Lower lobe of right lung (tissue), 2 donors: Measurements from ENCODE around the gene VPS50. TPM values are rescaled to one million over a fixed set of nuclear protein-coding genes. Genes with fewer than 3 reads are reported as not detected.

Experiments
- ATAC-seq, 2 donors: fragments of 200-7000 bp; cut with Tn5 transposase; one replicate each; pipeline ENCODE4 v1.9.1; 2020 to 2022; ENCODE audit warnings: mild to moderate bottlenecking in 2 of 2, moderate library complexity in 2 of 2
- DNase-seq: peaks from one replicate; pipeline ENCODE4 v3.0.0-alpha.2; 2020
- H3K27ac ChIP-seq: fragments of 200-600 bp; one replicate; pipeline ENCODE4 v1.8.0; 2022
- H3K27me3 ChIP-seq: fragments of 200-600 bp; one replicate; pipeline ENCODE4 v1.8.0; 2022; ENCODE audit warnings: low read depth
- H3K36me3 ChIP-seq: fragments of 200-600 bp; one replicate; pipeline ENCODE4 v1.8.0; 2022; ENCODE audit warnings: mild to moderate bottlenecking
- H3K4me1 ChIP-seq: fragments of 200-600 bp; one replicate; pipeline ENCODE4 v1.8.0; 2022
- H3K4me3 ChIP-seq: fragments of 200-600 bp; one replicate; pipeline ENCODE4 v1.8.0; 2022; ENCODE audit warnings: mild to moderate bottlenecking
- H3K9me3 ChIP-seq: fragments of 200-600 bp; one replicate; pipeline ENCODE4 v1.8.0; 2022
- CTCF ChIP-seq: fragments of 200-600 bp; IDR thresholded peaks from one replicate; pipeline ENCODE4 v1.8.0; 2022; ENCODE audit warnings: antibody characterized with exemption, mild to moderate bottlenecking
- intact Hi-C: fragments of 100-400 bp; cut with DNase I; formaldehyde crosslinking; loops from one replicate; pipeline ENCODE4 v1.11.0; 2022
- long read RNA-seq: library from polyadenylated mRNA; unstranded; transcript quantifications from one replicate; pipeline ENCODE4 v2.0.0, GENCODE V29; 2021
- total RNA-seq: library from RNA; stranded (reverse); fragmentation: NEBNext Ultra II Directional; extraction: Animal tissue kit (Norgen Biotek cat#: 25700); gene quantifications from one replicate; pipeline ENCODE4 v1.2.1, GENCODE V29; 2021
- donor health status: DM: no; HTN: yes; CAD: no; lungs with severe emphysema.

Gene VPS50
- 34.6 TPM for total RNA-seq
- long read RNA-seq, full-length matches to known transcripts = 16 of 26 reads
- long read RNA-seq, partial matches to known transcripts = 4 of 26 reads
- long read RNA-seq, other reads (novel, unspliced or antisense) = 6 of 26 reads

DNA sequence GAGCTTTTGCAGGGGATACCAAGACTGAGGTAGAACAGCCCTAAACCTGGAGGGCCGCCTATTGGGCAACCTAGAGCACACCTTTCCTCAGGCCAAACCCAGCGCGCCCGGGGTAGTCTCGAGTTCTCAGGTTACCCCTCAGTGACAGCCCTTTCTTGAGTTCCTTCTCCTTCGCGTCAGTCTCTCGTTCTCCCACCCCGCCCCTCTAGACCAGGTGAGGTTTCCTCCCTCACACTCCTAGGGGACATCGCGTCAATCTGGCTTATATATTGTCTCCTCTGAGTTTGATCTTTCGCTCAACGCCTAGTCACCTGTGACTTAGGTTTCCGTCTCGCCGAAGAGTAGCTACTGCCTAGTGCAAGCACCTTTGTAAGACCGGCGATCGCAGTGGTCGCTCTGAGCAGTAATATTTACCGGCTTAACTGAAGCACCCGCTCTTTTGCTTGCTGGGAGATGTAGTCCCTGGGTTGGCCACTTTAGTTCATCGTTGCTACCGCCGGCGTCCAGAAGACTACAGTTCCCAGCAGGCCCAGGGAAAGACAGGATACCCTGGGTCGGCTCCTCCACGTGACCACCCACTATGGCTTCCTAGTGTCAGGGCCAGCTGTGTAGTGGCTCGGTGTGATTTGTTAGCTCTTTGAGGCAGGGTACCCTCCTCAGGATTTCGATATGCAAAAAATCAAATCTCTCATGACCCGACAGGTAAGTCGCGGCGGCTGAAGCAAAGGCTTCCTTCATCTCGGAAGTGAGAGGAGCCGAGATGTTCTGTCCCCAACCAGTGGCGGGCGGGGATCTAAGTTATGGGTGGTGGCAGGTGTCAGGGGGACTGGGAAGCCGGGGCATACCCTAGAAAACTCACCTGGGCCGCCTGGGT lies at the start of gene VPS50:
Gene VPS50, plus strand, starts transcription at position 568 of the 874 bp plus-strand sequence. Its CDS starts 102 bp downstream, at position 670.
- DNase-seq (peak; percentile 96), ATAC-seq (peak; percentile 100)
- Histone ChIP-seq H3K4me1 (peaks cover 15% of the 10 kb centered on the region), H3K36me3 (no peaks in the 10 kb centered on the region), H3K4me3 (peak within 1 kb of the TSS; percentile 80), H3K27me3 (no peaks in the 10 kb centered on the region), H3K9me3 (no peaks in the 10 kb centered on the region), H3K27ac (peak within 1 kb of the TSS; percentile 80)
- intact Hi-C loops = no loop called here
- TF ChIP-seq CTCF = no peak

DNA sequence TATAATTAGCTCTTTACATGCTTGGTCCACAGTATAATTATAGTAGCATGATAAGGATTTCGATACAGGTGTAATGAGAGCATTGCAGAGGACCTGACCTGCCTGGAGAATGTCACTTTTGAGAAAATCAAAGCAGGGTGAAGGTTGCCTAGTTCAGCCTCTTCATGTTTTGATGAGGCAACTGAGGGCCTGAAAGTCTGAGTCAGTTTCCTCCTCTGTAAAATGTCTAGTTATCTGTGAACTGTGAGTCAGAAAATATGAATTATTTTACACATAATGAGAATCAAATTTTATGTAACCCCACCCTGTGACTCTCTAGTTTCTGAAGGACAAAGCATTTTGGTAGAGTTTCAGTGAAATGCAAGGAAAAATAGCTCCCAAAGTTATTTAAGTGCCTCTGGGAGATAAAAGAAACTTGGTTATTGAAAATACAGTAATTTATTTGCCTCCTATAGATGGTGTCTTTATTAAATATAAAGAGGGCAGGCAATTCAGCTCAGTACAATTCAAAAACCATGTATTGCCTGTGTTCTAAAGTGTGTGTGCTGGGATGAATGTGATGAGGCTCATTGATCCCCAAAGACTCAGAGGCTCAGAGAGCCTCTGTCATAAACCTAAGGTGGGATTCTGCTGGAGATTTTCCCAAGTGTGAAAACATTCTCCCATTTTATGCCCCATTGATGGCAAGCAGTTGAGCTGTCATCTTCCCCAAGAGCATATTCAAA lies 46.7 kb upstream of the VPS50 start:
- H3K27ac ChIP-seq = no peak overlapping the region
- DNase-seq (no peak), ATAC-seq (no peak)
- no peaks in the 10 kb centered on the region for H3K4me1 ChIP-seq
- TF ChIP-seq CTCF = no peak
- intact Hi-C loops = no loop called here
- H3K4me3 ChIP-seq = no peak overlapping the region
- H3K27me3 ChIP-seq = no peaks in the 10 kb centered on the region
- H3K9me3 ChIP-seq = no peaks in the 10 kb centered on the region
- no peaks in the 10 kb centered on the region for H3K36me3 ChIP-seq

DNA sequence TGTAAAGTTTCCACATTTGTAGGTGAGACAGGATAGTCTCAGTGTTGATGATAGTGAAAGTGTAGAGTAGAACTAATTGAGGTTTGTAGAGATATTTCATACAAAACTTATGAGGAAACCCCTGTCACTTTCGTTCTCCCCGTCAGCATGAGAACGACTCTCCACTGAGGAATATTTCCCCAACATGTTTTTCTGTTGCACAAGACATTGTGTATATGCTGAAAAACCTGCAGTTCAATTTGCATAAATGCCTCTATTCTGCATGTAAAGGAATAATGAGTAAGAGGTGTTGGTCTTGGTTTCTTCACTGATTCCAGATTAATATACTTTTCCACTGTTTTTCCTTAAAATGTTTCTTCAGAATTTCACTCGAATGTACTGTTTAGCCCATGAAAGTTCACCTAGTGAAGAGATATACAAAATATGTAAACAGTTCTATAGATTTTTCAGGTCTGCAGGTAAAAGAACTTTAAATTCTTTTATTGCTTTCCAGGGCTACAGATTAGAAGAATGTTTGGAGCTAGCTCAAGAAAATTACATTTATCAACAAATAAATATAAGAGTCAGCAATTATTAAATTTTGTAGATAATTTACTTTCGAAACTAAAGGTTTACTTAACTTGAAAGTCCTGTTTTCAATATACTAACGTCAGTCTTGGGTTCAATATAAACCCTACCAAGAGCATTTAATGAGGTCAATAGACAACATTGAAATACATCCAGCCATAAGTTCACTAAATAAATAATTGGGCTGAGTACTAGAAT lies 43.1 kb upstream of the VPS50 start:
- no peak for TF ChIP-seq CTCF
- no peaks in the 10 kb centered on the region for H3K4me1 ChIP-seq
- intact Hi-C loops = no loop called here
- DNase-seq (no peak), ATAC-seq (no peak)
- H3K36me3 ChIP-seq = no peaks in the 10 kb centered on the region
- H3K9me3 ChIP-seq = no peaks in the 10 kb centered on the region
- no peak overlapping the region for H3K4me3 ChIP-seq
- H3K27ac ChIP-seq = no peak overlapping the region
- H3K27me3 ChIP-seq = no peaks in the 10 kb centered on the region

DNA sequence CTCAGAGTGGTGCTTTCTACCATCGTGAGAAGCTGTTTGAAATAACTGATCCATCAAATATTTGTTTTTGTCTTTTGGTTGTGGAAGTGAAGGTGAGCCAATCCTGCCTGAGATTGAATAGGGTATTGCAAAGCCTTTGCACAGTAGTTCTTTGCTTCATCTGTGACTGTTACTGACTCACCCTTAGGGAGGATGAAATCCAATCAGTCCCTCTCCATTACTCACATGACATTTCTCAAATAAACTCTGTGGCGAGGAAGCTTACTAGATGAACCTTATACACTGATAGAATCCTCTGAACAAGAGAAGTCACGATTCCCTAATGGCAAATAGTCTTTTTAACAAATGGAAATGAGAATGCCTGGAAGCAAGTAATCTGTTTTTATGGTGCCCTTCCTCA lies 37.8 kb upstream of the VPS50 start:
- ATAC-seq = no peak
- no peaks in the 10 kb centered on the region for H3K36me3 ChIP-seq
- H3K27ac ChIP-seq = no peak overlapping the region
- H3K4me1 ChIP-seq = no peaks in the 10 kb centered on the region
- no peaks in the 10 kb centered on the region for H3K9me3 ChIP-seq
- intact Hi-C loops = no loop called here
- DNase-seq = no peak
- no peaks in the 10 kb centered on the region for H3K27me3 ChIP-seq
- H3K4me3 ChIP-seq = no peak overlapping the region
- no peak for TF ChIP-seq CTCF

DNA sequence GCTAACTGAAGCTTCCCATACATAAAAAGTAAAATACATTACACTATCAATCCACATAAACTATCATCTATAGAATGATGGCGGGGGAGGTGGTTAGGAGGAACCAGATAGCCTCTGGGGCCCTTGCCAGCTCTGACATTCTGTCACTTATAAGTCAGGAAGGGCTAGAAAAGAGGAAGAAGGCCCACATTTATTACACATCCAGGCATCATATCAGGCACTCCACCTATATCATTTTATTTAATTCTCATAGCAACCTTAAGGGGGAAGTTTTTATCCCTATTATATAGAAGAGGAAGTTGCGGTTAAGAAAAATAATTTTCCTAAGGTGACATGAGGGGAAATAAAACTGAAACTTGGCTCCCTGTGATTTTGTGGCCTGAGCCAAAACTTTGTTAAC lies 35.8 kb upstream of the VPS50 start:
- no peaks in the 10 kb centered on the region for H3K4me1 ChIP-seq
- no peak for TF ChIP-seq CTCF
- H3K9me3 ChIP-seq = no peaks in the 10 kb centered on the region
- ATAC-seq = peak; percentile 27 to 49
- intact Hi-C loops = no loop called here
- no peak overlapping the region for H3K4me3 ChIP-seq
- peak; percentile 47 for DNase-seq
- H3K27ac ChIP-seq = no peak overlapping the region
- no peaks in the 10 kb centered on the region for H3K36me3 ChIP-seq
- H3K27me3 ChIP-seq = no peaks in the 10 kb centered on the region
